ENCODE measurements around the gene SLC2A4.

SLC2A4 gene

GRCh38 chr17:7248796-7249195, 32.7 kb upstream of the SLC2A4 start:
- DNase-seq (ENCODE audit: low spot score): no peak

GRCh38 chr17:7249214-7249613, 32.3 kb upstream of the SLC2A4 start:
- DNase-seq (ENCODE audit: low spot score): no peak

GRCh38 chr17:7249830-7250229, 31.7 kb upstream of the SLC2A4 start:
- DNase-seq (ENCODE audit: low spot score): no peak

GRCh38 chr17:7250695-7251627, 30.6 kb upstream of the SLC2A4 start:
- no peak for DNase-seq (ENCODE audit: low spot score)

GRCh38 chr17:7251661-7252175, 29.8 kb upstream of the SLC2A4 start, which contains the start of gene CTDNEP1:
Gene CTDNEP1 (minus strand): TSS chr17:7251734. CDS start chr17:7251296, 438 bp downstream.
- peak; percentile 90 for DNase-seq (ENCODE audit: low spot score)

- peak; percentile 85 for DNase-seq (ENCODE audit: low spot score)
Measured at GRCh38 chr17:7252176-7253043, 29.1 kb upstream of the SLC2A4 start, which contains the start of gene ELP5. Gene ELP5 (plus strand): TSS chr17:7252215. CDS start chr17:7252551, 336 bp downstream.

GRCh38 chr17:7253082-7253481, 28.4 kb upstream of the SLC2A4 start:
- DNase-seq (ENCODE audit: low spot score): no peak

GRCh38 chr17:7254511-7254910, 27.0 kb upstream of the SLC2A4 start:
- no peak for DNase-seq (ENCODE audit: low spot score)

GRCh38 chr17:7256766-7257456, 24.6 kb upstream of the SLC2A4 start:
- no peak for DNase-seq (ENCODE audit: low spot score)

GRCh38 chr17:7258731-7259554, 22.6 kb upstream of the SLC2A4 start:
- no peak for DNase-seq (ENCODE audit: low spot score)

GRCh38 chr17:7259555-7259889, 22.0 kb upstream of the SLC2A4 start:
- no peak for DNase-seq (ENCODE audit: low spot score)

- no peak for DNase-seq (ENCODE audit: low spot score)
Measured at GRCh38 chr17:7260151-7260550, 21.4 kb upstream of the SLC2A4 start.

GRCh38 chr17:7260651-7261378, 20.7 kb upstream of the SLC2A4 start:
- DNase-seq (ENCODE audit: low spot score): peak; percentile 83

GRCh38 chr17:7261379-7262191, 19.9 kb upstream of the SLC2A4 start:
- DNase-seq (ENCODE audit: low spot score): peak; percentile 31

GRCh38 chr17:7262192-7262934, 19.2 kb upstream of the SLC2A4 start, which contains the start of gene CLDN7:
Gene CLDN7 (minus strand): TSS chr17:7262478. CDS start chr17:7262043, 435 bp downstream.
- peak; percentile 90 for DNase-seq (ENCODE audit: low spot score)

- DNase-seq (ENCODE audit: low spot score): peak; percentile 80
Measured at GRCh38 chr17:7262935-7263800, 18.4 kb upstream of the SLC2A4 start.

- DNase-seq (ENCODE audit: low spot score): no peak
Measured at GRCh38 chr17:7263801-7264078, 17.8 kb upstream of the SLC2A4 start.

- no peak for DNase-seq (ENCODE audit: low spot score)
Measured at GRCh38 chr17:7266784-7267183, 14.7 kb upstream of the SLC2A4 start.
